Measurements from ENCODE around the gene CCDC187. TPM values are rescaled to one million over a fixed set of nuclear protein-coding genes. Genes with fewer than 3 reads are reported as not detected.
A peak's percentile ranks its signal among the peaks of the same experiment; 100 is the strongest.

CCDC187 gene
- total and polyA plus RNA-seq, 2 of the 13 experiments (the other 11 are each of a cell fraction or from before 2014, with no cell fraction given) = 0.03 to 0.13 TPM

- TF ChIP-seq GFI1 (CRISPR knock-in tag; IDR thresholded peaks at IDR 0.05; ENCODE audit: borderline replicate concordance) (no peak), CEBPZ (IDR thresholded peaks at IDR 0.05; ENCODE audit: low read length) (no peak), EP300 (IDR thresholded peaks at IDR 0.05; ENCODE audit: low read depth in 2 of 2, low read length in 2 of 2) (no peak), EP300 (CRISPR knock-in tag; IDR thresholded peaks at IDR 0.05; ENCODE audit: borderline replicate concordance) (no peak), TRIM24 (CRISPR knock-in tag; IDR thresholded peaks at IDR 0.05) (no peak), FOSL2 (CRISPR knock-in tag; IDR thresholded peaks at IDR 0.05) (no peak), PRMT3 (CRISPR knock-in tag; IDR thresholded peaks at IDR 0.05; ENCODE audit: borderline replicate concordance, low read depth) (no peak), MAFK (conservative IDR thresholded peaks at IDR 0.05 in 1 of 2, IDR thresholded peaks at IDR 0.05 in 1 of 2; ENCODE audit: low read length in 2 of 2) (no peak), GLI4 (CRISPR knock-in tag; IDR thresholded peaks at IDR 0.05; ENCODE audit: borderline replicate concordance) (0 out of 2 replicates have a peak, but pooled peaks have one; percentile 27), TBX3 (IDR thresholded peaks at IDR 0.05; ENCODE audit: borderline replicate concordance) (no peak), GABPA (IDR thresholded peaks at IDR 0.05; ENCODE audit: low read depth, low read length) (no peak), GABPA (CRISPR knock-in tag; IDR thresholded peaks at IDR 0.05; ENCODE audit: low read depth) (no peak), SUZ12 (IDR thresholded peaks at IDR 0.05; ENCODE audit: low read depth, low read length) (no peak), ZHX1 (CRISPR knock-in tag; IDR thresholded peaks at IDR 0.05; ENCODE audit: low read depth) (peak; percentile 34; the same call in 1 of the 2 replicates)
These were observed at the start of gene CCDC187 (continued) for GRCh38 chr9:136303825-136304416.
